CD14-positive monocyte (primary cell): ENCODE data around the gene STK32C. TPM values are rescaled to one million over a fixed set of nuclear protein-coding genes. Genes with fewer than 3 reads are reported as not detected.
A peak's percentile ranks its signal among the peaks of the same experiment; 100 is the strongest.

ENCODE experiments used
- DNase-seq, 3 donors: peaks; one replicate each; pipeline ENCODE4 v3.0.0-alpha.2; 2011 to 2022
- H2AFZ ChIP-seq: 2 replicates; pipeline ENCODE4 v1.6.0; 2012; ENCODE audit warnings: mild to moderate bottlenecking, low read depth, low read length, inconsistent platforms; ENCODE audit not compliant: insufficient read depth, poor library complexity, severe bottlenecking
- H3K27ac ChIP-seq, 2 donors: 1 replicate in 1 of 2; 2 replicates in 1 of 2; pipeline ENCODE4 v1.5.1; 2012 to 2013; ENCODE audit warnings: low read length in 2 of 2, control low read depth in 1 of 2, inconsistent platforms in 1 of 2, low read depth in 1 of 2, mild to moderate bottlenecking in 1 of 2
- H3K27me3 ChIP-seq, 2 donors: one replicate each; pipeline versions ENCODE4 v1.6.0 to v1.6.1; 2011 to 2013; ENCODE audit warnings: low read length in 2 of 2; ENCODE audit not compliant: control insufficient read depth in 2 of 2, insufficient read depth in 2 of 2
- H3K36me3 ChIP-seq, 2 donors: replicated peaks in 1 of 2; 1 replicate in 1 of 2; 2 replicates in 1 of 2; pipeline versions ENCODE4 v1.5.1 to v1.6.1; 2012 to 2013; ENCODE audit warnings: low read length in 2 of 2, control low read depth in 1 of 2, inconsistent platforms in 1 of 2, mild to moderate bottlenecking in 1 of 2; ENCODE audit not compliant: insufficient read depth in 2 of 2, control insufficient read depth in 1 of 2
- H3K4me1 ChIP-seq, 2 donors: 1 replicate in 1 of 2; 2 replicates in 1 of 2; pipeline versions ENCODE4 v1.5.1 to v1.6.1; 2012 to 2013; ENCODE audit warnings: low read length in 2 of 2, control low read depth in 1 of 2, inconsistent platforms in 1 of 2, mild to moderate bottlenecking in 1 of 2, moderate library complexity in 1 of 2; ENCODE audit not compliant: insufficient read depth in 2 of 2, control insufficient read depth in 1 of 2
- H3K4me2 ChIP-seq: replicated peaks from 2 replicates; pipeline ENCODE3; 2012; ENCODE audit warnings: low read length, moderate library complexity, mild to moderate bottlenecking; ENCODE audit not compliant: poor library complexity, severe bottlenecking; ENCODE audit errors: extremely low read depth
- H3K4me3 ChIP-seq, 3 experiments: fragments of 200-600 bp in 1 of 3; sonication (generic) in 1 of 3; replicated peaks in 1 of 3; 1 replicate in 2 of 3; 2 replicates in 1 of 3; pipeline ENCODE4 v1.5.1; 2011 to 2013; ENCODE audit warnings: low read length in 3 of 3, mild to moderate bottlenecking in 3 of 3, control low read depth in 2 of 3, low read depth in 2 of 3, inconsistent platforms in 1 of 3, moderate library complexity in 1 of 3
- H3K79me2 ChIP-seq: 2 replicates; pipeline ENCODE4 v1.6.0; 2012; ENCODE audit warnings: mild to moderate bottlenecking, control low read depth, inconsistent platforms, low read length, moderate library complexity; ENCODE audit not compliant: insufficient read depth
- H3K9ac ChIP-seq: 2 replicates; pipeline ENCODE4 v1.6.0; 2017; ENCODE audit warnings: low read length, mild to moderate bottlenecking; ENCODE audit not compliant: insufficient read depth, poor library complexity, severe bottlenecking
- H3K9me3 ChIP-seq, 2 donors: replicated peaks in 1 of 2; 1 replicate in 1 of 2; 2 replicates in 1 of 2; pipeline versions ENCODE4 v1.5.1 to v1.6.1; 2012 to 2013; ENCODE audit warnings: low read length in 2 of 2, control low read depth in 1 of 2; ENCODE audit not compliant: control insufficient read depth in 1 of 2, insufficient read depth in 1 of 2
- H4K20me1 ChIP-seq: 2 replicates; pipeline ENCODE4 v1.6.0; 2012; ENCODE audit warnings: mild to moderate bottlenecking, low read length, control low read depth, moderate library complexity; ENCODE audit not compliant: insufficient read depth
- H3K27ac Mint-ChIP-seq, 7 donors: one replicate each; pipeline ENCODE4 v1.8.0; 2020; ENCODE audit warnings: mild to moderate bottlenecking in 7 of 7, mixed read lengths in 7 of 7, moderate library complexity in 6 of 7, inconsistent platforms in 2 of 7
- H3K27me3 Mint-ChIP-seq, 3 donors: one replicate each; pipeline ENCODE4 v1.8.0; 2021 to 2022; ENCODE audit warnings: low read depth in 3 of 3, mild to moderate bottlenecking in 3 of 3, mixed read lengths in 3 of 3, moderate library complexity in 3 of 3, inconsistent platforms in 1 of 3
- H3K36me3 Mint-ChIP-seq, 2 donors: one replicate each; pipeline ENCODE4 v1.8.0; 2020; ENCODE audit warnings: mixed read lengths in 2 of 2, inconsistent platforms in 1 of 2, mild to moderate bottlenecking in 1 of 2
- H3K4me1 Mint-ChIP-seq: one replicate; pipeline ENCODE4 v1.8.0; 2020; ENCODE audit warnings: mild to moderate bottlenecking, mixed read lengths
- H3K4me3 Mint-ChIP-seq, 2 donors: one replicate each; pipeline ENCODE4 v1.8.0; 2020; ENCODE audit warnings: mild to moderate bottlenecking in 2 of 2, mixed read lengths in 2 of 2, moderate library complexity in 1 of 2
- H3K9me3 Mint-ChIP-seq, 7 donors: one replicate each; pipeline ENCODE4 v1.8.0; 2020 to 2022; ENCODE audit warnings: mixed read lengths in 7 of 7, mild to moderate bottlenecking in 6 of 7, moderate library complexity in 6 of 7, inconsistent platforms in 2 of 7
- WGBS: methylation state at CpG from one replicate; pipeline ENCODE4 v1.1.5; 2013; ENCODE audit warnings: missing lambda C conversion rate; ENCODE audit not compliant: insufficient coverage; 5-methylcytosine and 5-hydroxymethylcytosine counted together
- intact Hi-C, 2 donors: fragments of 100-400 bp; cut with micrococcal nuclease; formaldehyde crosslinking; loops; one replicate each; pipeline versions ENCODE4 v1.15.0 to v1.15.1; 2023
- polyA plus RNA-seq, 3 donors: library from polyadenylated mRNA; depleted of rRNA in 1 of 3; unstranded in 2 of 3; stranded (reverse) in 1 of 3; fragments of 300-500 nt in 2 of 3; fragments of >200 nt in 1 of 3; fragmentation: Illumina TruSeq in 2 of 3; gene quantifications; 1 replicate in 2 of 3; 2 replicates in 1 of 3; pipeline ENCODE4 v1.2.3, GENCODE V29; 2012 to 2021
- TF ChIP-seq, protein P1 (sequence below): fragments of 200-600 bp; IDR thresholded peaks from one replicate; pipeline ENCODE4 v1.8.0; 2022; ENCODE audit warnings: antibody characterized with exemption, mild to moderate bottlenecking

The STK32C gene
- polyA plus RNA-seq, 3 donors = 13.6 to 22.8 (median 18.4) TPM

DNA sequence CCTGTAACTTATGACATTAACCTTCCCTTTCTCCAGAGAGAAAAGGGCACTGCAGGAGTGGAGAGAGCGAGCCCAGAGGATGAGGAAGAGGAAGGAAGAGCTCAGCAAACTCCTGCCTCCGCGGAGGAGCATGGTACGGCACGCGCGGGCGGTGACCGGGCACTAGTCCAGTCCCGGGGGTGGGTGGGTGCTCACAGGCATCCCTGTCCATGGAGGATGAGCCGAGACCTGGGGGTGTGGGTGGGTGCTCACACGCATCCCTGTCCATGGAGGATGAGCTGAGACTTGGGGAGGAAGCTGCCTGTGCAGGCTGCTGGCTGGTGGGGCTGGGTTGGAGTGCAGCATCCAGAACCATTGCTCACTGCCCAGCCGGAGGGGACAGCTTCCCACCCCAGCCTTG lies 48.0 kb upstream of the STK32C start:
- H3K4me1 ChIP-seq = peaks cover 2 to 8% of the 10 kb centered on the region in 2 donors
- H3K36me3 ChIP-seq = peaks cover 4 to 27% of the 10 kb centered on the region in 2 donors
- H3K27me3 ChIP-seq = no peaks in the 10 kb centered on the region
- H3K79me2 ChIP-seq = no peaks in the 10 kb centered on the region
- no peak overlapping the region for H2AFZ ChIP-seq
- intact Hi-C loops = no loop called here
- WGBS = 67% methylated on average over 6 of the region's 13 CpGs
- peaks cover 0 to 7% of the 10 kb centered on the region in 2 donors for H3K9me3 ChIP-seq
- no peak overlapping the region for H3K4me3 ChIP-seq
- TF ChIP-seq, protein P1, sequence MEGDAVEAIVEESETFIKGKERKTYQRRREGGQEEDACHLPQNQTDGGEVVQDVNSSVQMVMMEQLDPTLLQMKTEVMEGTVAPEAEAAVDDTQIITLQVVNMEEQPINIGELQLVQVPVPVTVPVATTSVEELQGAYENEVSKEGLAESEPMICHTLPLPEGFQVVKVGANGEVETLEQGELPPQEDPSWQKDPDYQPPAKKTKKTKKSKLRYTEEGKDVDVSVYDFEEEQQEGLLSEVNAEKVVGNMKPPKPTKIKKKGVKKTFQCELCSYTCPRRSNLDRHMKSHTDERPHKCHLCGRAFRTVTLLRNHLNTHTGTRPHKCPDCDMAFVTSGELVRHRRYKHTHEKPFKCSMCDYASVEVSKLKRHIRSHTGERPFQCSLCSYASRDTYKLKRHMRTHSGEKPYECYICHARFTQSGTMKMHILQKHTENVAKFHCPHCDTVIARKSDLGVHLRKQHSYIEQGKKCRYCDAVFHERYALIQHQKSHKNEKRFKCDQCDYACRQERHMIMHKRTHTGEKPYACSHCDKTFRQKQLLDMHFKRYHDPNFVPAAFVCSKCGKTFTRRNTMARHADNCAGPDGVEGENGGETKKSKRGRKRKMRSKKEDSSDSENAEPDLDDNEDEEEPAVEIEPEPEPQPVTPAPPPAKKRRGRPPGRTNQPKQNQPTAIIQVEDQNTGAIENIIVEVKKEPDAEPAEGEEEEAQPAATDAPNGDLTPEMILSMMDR = no peak
- Mint-ChIP-seq H3K36me3 (peaks cover 17 to 28% of the 10 kb centered on the region in 2 donors), H3K4me3 (no peak overlapping the region), H3K4me1 (peaks cover 17% of the 10 kb centered on the region), H3K27ac (peak overlapping the region in 2 of 7 donors; percentile 10 to 47), H3K9me3 (peaks cover 0 to 4% (median 2%) of the 10 kb centered on the region in 7 donors), H3K27me3 (peaks cover 0 to 2% (median 0%) of the 10 kb centered on the region in 3 donors)
- no peaks in the 10 kb centered on the region for H4K20me1 ChIP-seq
- no peak for DNase-seq
- H3K27ac ChIP-seq = no peak overlapping the region
- H3K4me2 ChIP-seq = no peak overlapping the region
- H3K9ac ChIP-seq = no peak overlapping the region

DNA sequence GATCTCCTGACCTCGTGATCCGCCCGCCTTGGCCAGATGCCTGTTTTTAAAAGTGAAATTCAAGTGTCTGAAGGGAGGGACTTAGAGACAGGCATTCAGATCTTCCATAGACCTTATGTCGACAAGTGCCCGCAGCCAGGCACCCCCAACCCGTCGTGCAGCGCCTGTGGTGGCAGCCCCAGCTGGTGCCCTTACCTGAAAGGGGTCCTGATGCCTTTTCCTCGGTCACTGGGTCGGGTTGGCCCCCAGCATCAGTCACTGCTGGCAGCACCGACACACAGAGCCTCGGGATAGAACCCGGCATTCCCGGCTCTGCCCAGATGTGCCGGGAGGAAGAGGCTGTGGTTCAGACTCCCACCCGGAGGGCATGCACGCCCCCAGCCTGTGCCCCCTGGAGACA lies 47.5 kb upstream of the STK32C start:
- H3K79me2 ChIP-seq = no peaks in the 10 kb centered on the region
- DNase-seq = no peak
- peaks cover 2 to 8% of the 10 kb centered on the region in 2 donors for H3K4me1 ChIP-seq
- peaks cover 0 to 2% (median 0%) of the 10 kb centered on the region in 3 donors for H3K27me3 Mint-ChIP-seq
- H4K20me1 ChIP-seq = no peaks in the 10 kb centered on the region
- peaks cover 17% of the 10 kb centered on the region for H3K4me1 Mint-ChIP-seq
- intact Hi-C loops = no loop called here
- H3K4me3 Mint-ChIP-seq = no peak overlapping the region
- H3K27ac Mint-ChIP-seq = peak overlapping the region in 2 of 7 donors; percentile 10 to 41
- H2AFZ ChIP-seq = no peak overlapping the region
- H3K4me2 ChIP-seq = no peak overlapping the region
- no peak overlapping the region for H3K4me3 ChIP-seq
- TF ChIP-seq, protein P1 = no peak
- WGBS = 97% methylated on average over 17 of the region's 17 CpGs
- peaks cover 4 to 27% of the 10 kb centered on the region in 2 donors for H3K36me3 ChIP-seq
- peaks cover 0 to 4% (median 2%) of the 10 kb centered on the region in 7 donors for H3K9me3 Mint-ChIP-seq
- no peaks in the 10 kb centered on the region for H3K27me3 ChIP-seq
- peaks cover 19 to 31% of the 10 kb centered on the region in 2 donors for H3K36me3 Mint-ChIP-seq
- peaks cover 0 to 7% of the 10 kb centered on the region in 2 donors for H3K9me3 ChIP-seq
- no peak overlapping the region for H3K9ac ChIP-seq
- no peak overlapping the region for H3K27ac ChIP-seq
